Muscle layer of colon (tissue), 2 donors: Measurements from ENCODE around the gene ACOT2.
A peak's percentile ranks its signal among the peaks of the same experiment; 100 is the strongest.
"Not testable (repeated sequence)": the region's sequence is repeated elsewhere in the genome, so short reads cannot be mapped to it uniquely, and the experiment has no call there.

Experiments
- H3K27ac ChIP-seq: one replicate; pipeline ENCODE4 v1.7.0; 2013; ENCODE audit warnings: low read depth, mild to moderate bottlenecking, low read length, moderate library complexity
- H3K27me3 ChIP-seq, 2 donors: one replicate each; pipeline ENCODE4 v1.7.0; 2013; ENCODE audit warnings: low read length in 2 of 2, mild to moderate bottlenecking in 2 of 2; ENCODE audit not compliant: insufficient read depth in 2 of 2, control insufficient read depth in 1 of 2
- H3K36me3 ChIP-seq: one replicate; pipeline ENCODE4 v1.7.0; 2013; ENCODE audit warnings: mild to moderate bottlenecking, low read length; ENCODE audit not compliant: insufficient read depth
- H3K4me1 ChIP-seq: one replicate; pipeline ENCODE4 v1.7.0; 2013; ENCODE audit warnings: mild to moderate bottlenecking, low read length; ENCODE audit not compliant: insufficient read depth
- H3K4me3 ChIP-seq, 2 donors: one replicate each; pipeline ENCODE4 v1.7.0; 2013; ENCODE audit warnings: low read length in 2 of 2, low read depth in 1 of 2, mild to moderate bottlenecking in 1 of 2, moderate library complexity in 1 of 2
- H3K9ac ChIP-seq: one replicate; pipeline ENCODE4 v1.7.0; 2013; ENCODE audit warnings: low read length
- H3K9me3 ChIP-seq: one replicate; pipeline ENCODE4 v1.7.0; 2013; ENCODE audit warnings: mild to moderate bottlenecking, low read length
- donor health status: abdominal sarcoma.
- donor health status: Adenocarcinoma of cecum.

Gene ACOT2

DNA sequence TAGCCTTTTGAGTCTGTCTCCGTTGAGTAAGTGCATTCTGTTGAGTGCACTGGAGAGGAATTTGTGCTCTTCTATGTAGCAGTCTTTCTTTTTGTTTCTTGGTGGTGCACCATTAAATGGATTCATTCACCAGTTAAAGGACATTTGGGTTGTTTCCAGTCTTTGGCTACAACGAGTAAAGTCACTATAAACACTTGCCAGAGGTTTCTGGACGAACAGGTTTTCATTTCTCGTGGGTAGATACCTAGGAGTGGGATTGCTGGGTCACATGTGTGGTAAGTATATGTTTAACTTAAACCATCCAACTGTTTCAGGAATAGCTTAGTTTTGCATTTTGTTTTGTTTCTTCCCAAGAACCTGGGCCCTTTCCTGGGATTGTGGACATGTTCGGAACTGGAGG lies 4.0 kb downstream of the ACOT2 start:
- H3K27me3 ChIP-seq, H3K4me1 ChIP-seq, H3K9me3 ChIP-seq, H3K9ac ChIP-seq, H3K4me3 ChIP-seq, H3K27ac ChIP-seq, H3K36me3 ChIP-seq: not testable (repeated sequence)

DNA sequence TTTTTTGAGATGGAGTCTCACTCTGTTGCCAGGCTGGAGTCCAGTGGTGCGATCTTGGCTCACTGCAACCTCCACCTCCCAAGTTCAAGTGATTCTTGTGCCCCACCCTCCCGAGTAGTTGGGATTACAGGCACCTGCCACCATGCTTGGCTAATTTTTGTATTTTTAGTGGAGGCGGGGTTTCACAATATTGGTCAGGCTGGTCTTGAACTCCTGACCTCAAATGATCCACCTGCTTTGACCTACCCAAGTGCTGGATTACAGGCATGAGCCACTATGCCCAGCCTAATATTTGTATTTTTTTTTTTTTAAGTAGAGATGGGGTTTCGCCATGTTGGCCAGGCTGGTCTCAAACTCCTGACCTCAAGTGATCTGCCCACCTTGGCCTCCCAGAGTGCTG lies 4.7 kb downstream of the ACOT2 start:
- H3K36me3 ChIP-seq, result peaks cover 11% of the 10 kb centered on the region
- H3K9me3 ChIP-seq, H3K9ac ChIP-seq, H3K4me1 ChIP-seq, H3K4me3 ChIP-seq, H3K27ac ChIP-seq, H3K27me3 ChIP-seq: not testable (repeated sequence)

DNA sequence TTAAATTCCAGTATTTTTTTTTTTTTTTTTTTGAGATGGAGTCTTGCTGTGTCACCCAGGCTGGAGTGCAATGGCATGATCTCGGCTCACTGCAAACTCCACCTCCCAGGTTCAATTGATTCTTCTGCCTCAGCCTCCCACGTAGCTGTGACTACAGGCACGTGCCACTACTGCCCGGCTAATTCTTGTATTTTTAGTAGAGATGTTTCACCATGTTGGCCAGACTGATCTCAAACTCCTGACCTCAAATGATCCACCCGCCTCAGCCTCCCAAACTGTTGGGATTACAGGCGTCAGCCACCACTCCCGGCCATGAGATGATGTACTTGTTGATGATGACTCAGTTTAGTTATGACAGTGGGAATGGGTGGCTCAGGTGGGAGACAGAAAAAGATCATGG lies 5.2 kb downstream of the ACOT2 start:
- H3K36me3 ChIP-seq, result peaks cover 11% of the 10 kb centered on the region
- not testable (repeated sequence) for H3K4me3 ChIP-seq, H3K4me1 ChIP-seq, H3K27ac ChIP-seq, H3K9me3 ChIP-seq, H3K9ac ChIP-seq, H3K27me3 ChIP-seq

DNA sequence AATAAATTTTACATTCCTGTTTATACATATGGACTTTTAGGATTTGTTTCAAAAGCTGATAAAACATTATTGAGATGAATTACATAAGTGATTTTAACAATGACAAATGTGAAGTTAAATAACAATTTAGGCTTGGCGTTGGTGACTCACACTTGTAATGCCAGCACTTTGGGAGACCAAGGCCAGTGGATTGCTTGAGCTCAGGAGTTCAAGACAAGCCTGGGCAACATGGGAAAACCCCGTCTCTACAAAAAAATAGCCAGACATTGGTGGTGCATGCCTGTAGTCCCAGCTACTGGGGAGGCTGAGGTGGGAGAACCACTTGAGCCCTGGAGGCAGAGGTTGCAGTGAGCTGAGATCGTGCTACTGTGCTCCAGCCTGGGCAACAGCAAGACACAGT lies 7.4 kb downstream of the ACOT2 start:
- Histone ChIP-seq H3K9ac (no peak overlapping the region), H3K9me3 (no peaks in the 10 kb centered on the region), H3K36me3 (peaks cover 17% of the 10 kb centered on the region), H3K4me1 (no peaks in the 10 kb centered on the region), H3K27me3 (no peaks in the 10 kb centered on the region), H3K27ac (no peak overlapping the region), H3K4me3 (no peak overlapping the region)

DNA sequence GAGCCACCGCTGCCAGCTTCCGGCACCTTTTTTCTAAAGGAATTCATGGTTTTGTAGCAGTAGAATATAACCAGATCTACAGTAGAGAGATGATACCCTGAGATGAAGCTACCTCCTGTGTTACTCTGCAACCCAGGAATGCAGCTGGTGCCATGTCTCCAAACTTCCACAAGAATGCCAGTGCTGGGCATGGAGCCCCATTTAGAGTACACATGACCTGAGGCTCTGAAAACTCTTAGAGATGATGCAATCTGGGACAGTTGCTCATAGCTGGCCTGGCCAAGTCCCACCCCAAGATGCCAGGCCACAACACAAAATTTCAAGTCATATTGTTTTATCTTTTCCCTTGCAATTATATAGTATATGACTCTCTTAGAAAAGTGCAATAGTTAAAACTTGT lies 8.2 kb downstream of the ACOT2 start:
- H3K4me1 ChIP-seq, H3K4me3 ChIP-seq, H3K27me3 ChIP-seq, H3K27ac ChIP-seq, H3K9me3 ChIP-seq, H3K9ac ChIP-seq: not testable (repeated sequence)
- peaks cover 17% of the 10 kb centered on the region for H3K36me3 ChIP-seq

DNA sequence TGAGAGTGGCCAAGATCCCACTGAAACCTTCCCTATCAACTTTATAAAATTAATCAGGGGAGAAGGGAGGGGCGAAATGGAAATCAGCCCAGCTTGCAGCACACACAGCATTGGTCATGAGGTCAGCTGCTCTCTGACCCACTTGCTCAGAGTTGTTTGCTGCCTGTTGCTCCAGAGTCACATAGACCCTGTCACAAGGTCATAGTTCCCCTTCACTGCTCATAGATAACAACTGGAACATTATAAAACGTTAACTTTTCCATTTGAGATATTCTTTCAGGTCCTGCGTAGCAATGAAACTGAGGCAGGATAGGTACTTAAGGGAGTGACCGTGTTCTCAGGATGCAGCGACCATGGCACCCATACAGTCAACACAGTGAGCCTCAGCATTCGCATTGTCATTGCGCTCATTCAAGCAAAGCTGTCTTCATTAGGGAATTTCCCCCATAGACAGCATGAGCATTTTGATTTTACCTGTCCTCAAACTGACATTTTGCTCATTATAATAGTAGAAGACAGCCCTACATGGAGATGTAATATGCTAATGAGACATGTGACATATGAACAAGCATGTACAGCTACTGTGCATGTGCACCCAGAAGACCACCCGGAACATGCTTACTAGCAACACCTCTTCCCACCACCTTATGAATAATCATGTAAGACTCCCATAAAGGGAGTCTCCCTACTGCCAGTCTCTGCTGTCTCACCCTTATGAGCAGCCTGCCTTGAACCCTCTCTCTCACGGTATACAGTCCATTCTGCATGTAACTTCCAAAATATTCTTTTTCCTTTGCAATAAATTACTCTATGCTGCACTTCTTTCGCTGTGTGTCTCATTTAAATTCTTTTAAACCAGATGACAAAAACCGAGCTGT lies 13.3 kb downstream of the ACOT2 start:
- not testable (repeated sequence) for H3K27ac ChIP-seq, H3K9ac ChIP-seq, H3K4me1 ChIP-seq, H3K9me3 ChIP-seq, H3K27me3 ChIP-seq, H3K4me3 ChIP-seq
- H3K36me3 ChIP-seq, result peaks cover 13% of the 10 kb centered on the region

DNA sequence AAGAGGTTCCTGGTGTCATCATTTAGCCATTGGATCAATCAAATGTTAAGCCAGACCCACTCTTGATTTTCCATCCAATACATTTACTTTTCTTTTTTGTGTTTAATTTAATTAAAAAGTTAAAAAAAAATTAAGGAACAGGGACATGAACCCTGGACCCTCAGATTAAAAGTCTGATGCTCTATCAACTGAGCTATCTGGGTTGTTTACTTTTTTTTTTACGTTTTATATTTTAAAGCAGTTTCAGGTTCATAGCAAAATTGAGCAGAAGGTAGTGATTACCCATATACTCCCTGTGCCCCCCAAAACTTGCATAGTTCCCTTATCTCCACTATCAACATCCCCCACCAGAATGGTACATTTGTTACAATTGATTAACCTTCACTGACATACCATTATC lies 19.7 kb downstream of the ACOT2 start:
- Histone ChIP-seq H3K36me3 (no peaks in the 10 kb centered on the region), H3K4me1 (no peaks in the 10 kb centered on the region), H3K4me3 (no peak overlapping the region), H3K9me3 (no peaks in the 10 kb centered on the region), H3K27me3 (no peaks in the 10 kb centered on the region), H3K9ac (no peak overlapping the region), H3K27ac (no peak overlapping the region)

DNA sequence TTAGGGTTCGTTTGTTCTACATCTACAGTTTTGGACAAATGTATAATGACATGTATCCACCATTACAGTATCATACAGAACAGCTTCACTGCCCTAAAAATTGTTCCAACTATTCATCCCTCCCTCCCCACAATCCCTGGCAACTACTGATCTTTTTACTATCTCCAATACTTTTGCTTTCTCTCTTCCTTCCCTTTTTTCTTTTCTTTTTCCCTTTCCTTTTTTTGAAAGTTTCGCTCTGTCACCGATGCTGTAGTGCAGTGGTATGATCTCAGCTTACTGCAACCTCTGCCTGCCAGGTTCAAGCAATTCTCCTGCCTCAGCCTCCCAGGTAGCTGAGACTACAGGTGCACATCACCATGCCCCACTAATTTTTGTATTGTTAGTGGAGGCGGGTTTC lies 20.1 kb downstream of the ACOT2 start:
- H3K4me1 ChIP-seq, result no peaks in the 10 kb centered on the region
- H3K9me3 ChIP-seq, result no peaks in the 10 kb centered on the region
- no peak overlapping the region for H3K4me3 ChIP-seq

DNA sequence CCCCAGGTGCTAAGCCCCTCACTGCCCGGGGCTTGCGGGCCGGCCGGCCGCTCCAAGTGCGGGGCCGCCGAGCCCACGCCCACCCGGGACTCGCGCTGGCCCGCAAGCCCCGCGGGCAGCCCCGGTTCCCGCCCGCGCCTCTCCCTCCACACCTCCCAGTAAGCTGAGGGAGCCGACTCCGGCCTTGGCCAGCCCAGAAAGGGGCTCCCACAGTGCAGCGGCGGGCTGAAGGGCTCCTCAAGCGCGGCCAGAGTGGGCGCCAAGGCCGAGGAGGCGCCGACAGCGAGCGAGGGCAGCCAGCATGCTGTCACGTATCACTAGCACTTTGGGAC lies 21.6 kb downstream of the ACOT2 start:
- H3K27me3 ChIP-seq, H3K9ac ChIP-seq, H3K36me3 ChIP-seq, H3K27ac ChIP-seq, H3K4me3 ChIP-seq, H3K9me3 ChIP-seq, H3K4me1 ChIP-seq: not testable (repeated sequence)

More for the DNA sequence above, 20.1 kb downstream of the ACOT2 start:
- H3K36me3 ChIP-seq, result no peaks in the 10 kb centered on the region
- H3K27me3 ChIP-seq, result no peaks in the 10 kb centered on the region
- H3K27ac ChIP-seq, result no peak overlapping the region
- no peak overlapping the region for H3K9ac ChIP-seq

DNA sequence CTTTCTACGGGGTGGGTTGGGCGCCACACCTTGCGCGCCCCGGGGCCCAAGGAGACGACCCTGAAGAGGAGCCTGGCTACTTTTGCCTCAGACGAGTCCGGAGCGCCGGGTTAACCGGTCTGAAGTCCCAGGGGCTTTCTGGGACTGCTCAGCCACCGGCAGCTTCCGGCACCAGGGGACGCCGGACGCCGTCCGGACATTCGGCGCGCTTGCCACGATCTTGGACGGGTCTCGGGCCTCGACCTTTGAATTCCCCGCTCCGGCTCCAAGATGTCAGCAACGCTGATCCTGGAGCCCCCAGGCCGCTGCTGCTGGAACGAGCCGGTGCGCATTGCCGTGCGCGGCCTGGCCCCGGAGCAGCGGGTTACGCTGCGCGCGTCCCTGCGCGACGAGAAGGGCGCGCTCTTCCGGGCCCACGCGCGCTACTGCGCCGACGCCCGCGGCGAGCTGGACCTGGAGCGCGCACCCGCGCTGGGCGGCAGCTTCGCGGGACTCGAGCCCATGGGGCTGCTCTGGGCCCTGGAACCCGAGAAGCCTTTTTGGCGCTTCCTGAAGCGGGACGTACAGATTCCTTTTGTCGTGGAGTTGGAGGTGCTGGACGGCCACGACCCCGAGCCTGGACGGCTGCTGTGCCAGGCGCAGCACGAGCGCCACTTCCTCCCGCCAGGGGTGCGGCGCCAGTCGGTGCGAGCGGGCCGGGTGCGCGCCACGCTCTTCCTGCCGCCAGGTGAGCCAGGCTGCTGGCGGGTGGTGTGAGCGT lies 22.9 kb downstream of the ACOT2 start, which contains the start of gene ACOT4:
ACOT4 (plus strand) TSS at position 184 of the 760 bp plus-strand sequence; CDS start at position 271, 87 bp downstream.
- H3K27me3 ChIP-seq, result no peaks in the 10 kb centered on the region
- H3K36me3 ChIP-seq, result no peaks in the 10 kb centered on the region
- no peak within 1 kb of the TSS for H3K27ac ChIP-seq
- peak within 1 kb of the TSS; percentile 47 for H3K4me3 ChIP-seq
- no peak within 1 kb of the TSS for H3K9ac ChIP-seq
- no peaks in the 10 kb centered on the region for H3K4me1 ChIP-seq
- no peaks in the 10 kb centered on the region for H3K9me3 ChIP-seq

DNA sequence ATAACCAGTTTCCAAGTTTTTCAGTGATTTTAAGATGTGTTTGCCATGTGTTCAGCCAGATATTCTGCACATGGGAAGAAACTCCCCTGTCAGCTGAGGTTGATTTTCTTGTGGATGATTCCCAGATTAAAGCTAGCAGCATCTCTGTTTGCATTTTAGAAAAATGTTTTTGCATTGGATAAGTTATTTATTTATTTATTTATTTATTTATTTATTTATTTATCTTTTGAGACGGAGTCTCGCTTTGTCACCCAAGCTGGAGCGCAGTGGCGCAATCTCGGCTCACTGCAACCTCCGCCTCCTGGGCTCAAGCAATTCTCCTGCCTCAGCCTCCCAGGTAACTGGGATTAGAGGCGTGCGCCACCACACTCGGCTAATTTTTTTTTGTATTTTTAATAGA lies 25.5 kb downstream of the ACOT2 start:
- Histone ChIP-seq H3K4me3 (no peak overlapping the region), H3K9ac (no peak overlapping the region), H3K27ac (no peak overlapping the region), H3K27me3 (no peaks in the 10 kb centered on the region), H3K9me3 (no peaks in the 10 kb centered on the region), H3K36me3 (no peaks in the 10 kb centered on the region), H3K4me1 (no peaks in the 10 kb centered on the region)

DNA sequence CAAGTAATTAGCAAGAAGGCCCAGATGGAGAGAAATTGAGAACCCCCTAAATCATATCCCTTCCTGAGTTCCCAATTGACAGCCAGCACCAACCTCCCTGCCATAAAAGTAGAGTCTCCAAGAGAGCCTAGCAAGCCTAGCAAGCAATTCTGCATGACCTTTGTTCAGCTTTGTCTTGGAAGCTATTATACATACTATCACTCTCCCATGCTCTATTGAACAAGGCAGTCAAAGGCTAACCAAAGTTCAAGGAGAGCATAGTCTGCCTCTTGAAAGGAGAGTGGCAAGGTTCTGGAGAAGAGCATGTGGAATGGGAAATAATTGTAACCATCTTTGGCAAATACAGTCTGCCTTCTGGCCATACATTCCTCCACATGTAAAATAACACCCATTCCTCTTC lies 30.5 kb downstream of the ACOT2 start:
- no peak overlapping the region for H3K4me3 ChIP-seq
- H3K4me1 ChIP-seq, result no peaks in the 10 kb centered on the region
- no peaks in the 10 kb centered on the region for H3K36me3 ChIP-seq
- no peaks in the 10 kb centered on the region for H3K9me3 ChIP-seq
- no peak overlapping the region for H3K27ac ChIP-seq
- H3K9ac ChIP-seq, result no peak overlapping the region
- H3K27me3 ChIP-seq, result no peaks in the 10 kb centered on the region
